HG03097 (cell line): Measurements from ENCODE around the gene MAT2A.
"Not testable (repeated sequence)": the region's sequence is repeated elsewhere in the genome, so short reads cannot be mapped to it uniquely, and the experiment has no call there.

Source experiments
- ATAC-seq: cut with Tn5 transposase; IDR thresholded peaks from one replicate; pipeline ENCODE4 v1.9.1; 2021; ENCODE audit not compliant: unreplicated experiment, low FRiP score

The MAT2A gene

GRCh38 chr2:85577386-85578242 is 38.6 kb downstream of the MAT2A start, which contains the start of gene VAMP8:
TSS of gene VAMP8 (plus strand) at chr2:85577586. CDS start at chr2:85577647, 61 bp downstream.
- no peak for ATAC-seq

- ATAC-seq = no peak
Observed at GRCh38 chr2:85578243-85579180, 39.5 kb downstream of the MAT2A start.

DNA sequence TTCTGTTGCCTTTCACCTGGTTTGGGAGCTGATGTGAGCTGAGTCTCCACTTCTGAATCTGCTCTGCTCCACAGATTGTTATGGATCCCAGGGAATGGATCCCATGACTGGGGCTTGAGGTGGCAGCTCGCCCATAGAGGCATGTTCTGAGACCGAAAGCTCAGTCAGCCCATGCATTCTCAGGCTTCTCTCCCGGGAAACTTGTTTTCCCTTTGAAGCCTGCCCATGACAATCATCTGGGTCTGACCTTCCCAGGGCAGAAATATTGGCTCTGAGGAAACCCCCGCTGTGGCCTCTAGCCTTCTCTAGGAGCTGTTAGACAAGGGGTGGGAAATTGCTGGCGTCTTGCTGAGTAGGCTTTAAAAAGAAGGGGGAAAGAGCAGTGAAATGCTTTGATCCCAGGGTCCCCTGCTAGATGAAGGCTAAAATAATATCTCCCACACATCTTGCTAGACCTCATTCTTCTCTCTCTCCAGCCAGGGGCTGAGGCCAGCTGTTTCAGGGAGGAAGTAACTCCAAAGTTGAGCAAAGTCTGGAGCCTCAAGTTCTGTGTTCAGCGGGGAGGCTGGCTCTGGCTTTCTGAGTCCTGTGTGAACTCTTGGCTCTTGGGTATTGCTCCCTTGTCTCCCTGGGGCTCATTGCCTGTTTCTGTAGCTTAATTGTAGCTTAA is 40.4 kb downstream of the MAT2A start:
- no peak for ATAC-seq

- no peak for ATAC-seq
Observed at GRCh38 chr2:85580206-85580605, 41.2 kb downstream of the MAT2A start.

DNA sequence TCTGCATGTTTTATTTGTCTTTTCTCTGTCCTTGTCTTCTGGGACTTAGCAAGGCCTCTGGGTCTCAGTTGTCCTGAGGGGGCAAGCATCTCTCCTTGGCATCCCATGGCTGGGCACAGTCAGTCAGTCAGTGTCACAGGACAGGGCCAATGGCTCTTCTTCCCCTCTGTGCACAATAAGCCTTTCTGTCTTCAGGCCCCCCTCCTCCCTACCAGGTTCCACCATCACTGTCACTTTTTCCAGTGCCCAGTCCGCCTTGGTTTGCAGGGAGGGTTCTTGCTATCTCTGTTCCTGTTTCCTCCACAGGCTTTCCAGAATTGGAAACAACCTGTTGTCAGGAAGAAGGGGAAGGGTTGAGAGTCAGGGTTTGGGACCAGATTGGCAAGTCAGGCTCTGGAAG is 43.5 kb downstream of the MAT2A start:
- no peak for ATAC-seq

GRCh38 chr2:85583667-85584353 is 44.8 kb downstream of the MAT2A start:
- ATAC-seq = no peak

- ATAC-seq = no peak
Observed at GRCh38 chr2:85584354-85584856, 45.4 kb downstream of the MAT2A start, which contains the start of gene VAMP5. TSS of gene VAMP5 (plus strand) at chr2:85584431. CDS start at chr2:85584491, 60 bp downstream.

GRCh38 chr2:85584857-85585780 is 46.2 kb downstream of the MAT2A start:
- ATAC-seq = no peak

- no peak for ATAC-seq
Observed at GRCh38 chr2:85585781-85586105, 46.8 kb downstream of the MAT2A start.

DNA sequence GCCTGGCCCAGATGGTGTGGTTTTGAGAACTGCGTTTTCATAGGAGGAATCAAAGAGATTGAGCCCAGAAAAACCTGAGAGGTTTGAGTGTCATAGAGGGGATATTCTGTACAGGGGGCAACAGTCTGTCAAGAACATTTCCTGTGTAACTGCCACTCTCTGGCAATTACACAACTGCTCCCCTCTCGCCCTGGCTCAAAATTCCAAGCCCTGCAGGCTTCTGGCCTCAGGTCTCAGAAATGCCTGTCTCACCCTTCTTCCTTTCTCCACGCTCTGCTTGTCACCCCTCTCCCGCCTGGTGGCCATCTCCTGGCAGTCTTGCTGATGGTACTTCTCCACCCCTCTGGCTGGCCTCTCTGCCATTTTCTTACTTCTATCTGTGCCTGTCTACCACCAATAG is 49.3 kb downstream of the MAT2A start:
- ATAC-seq = no peak

GRCh38 chr2:85588645-85589044 is 49.7 kb downstream of the MAT2A start:
- no peak for ATAC-seq

DNA sequence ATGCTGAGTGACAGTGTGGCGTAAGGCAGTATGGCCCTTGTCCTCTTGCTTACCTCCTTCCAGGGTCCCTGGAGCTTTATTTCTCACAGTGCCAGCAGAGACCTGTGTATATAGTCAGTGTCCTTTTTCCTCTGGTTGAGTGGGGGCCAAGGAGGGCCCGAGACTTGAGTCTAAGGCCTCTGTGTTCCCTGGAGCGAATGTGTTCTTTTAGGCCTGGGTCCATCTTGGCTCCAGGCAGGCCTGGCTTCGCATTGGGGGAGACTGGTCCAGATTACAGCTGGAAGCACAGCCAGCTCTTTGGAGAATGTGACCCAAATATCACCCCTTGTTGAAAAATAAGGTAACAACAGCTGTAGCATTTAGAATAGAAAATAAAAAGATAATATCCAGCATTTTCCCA is 50.2 kb downstream of the MAT2A start:
- no peak for ATAC-seq

GRCh38 chr2:85589982-85590791 is 51.2 kb downstream of the MAT2A start:
- no peak for ATAC-seq

DNA sequence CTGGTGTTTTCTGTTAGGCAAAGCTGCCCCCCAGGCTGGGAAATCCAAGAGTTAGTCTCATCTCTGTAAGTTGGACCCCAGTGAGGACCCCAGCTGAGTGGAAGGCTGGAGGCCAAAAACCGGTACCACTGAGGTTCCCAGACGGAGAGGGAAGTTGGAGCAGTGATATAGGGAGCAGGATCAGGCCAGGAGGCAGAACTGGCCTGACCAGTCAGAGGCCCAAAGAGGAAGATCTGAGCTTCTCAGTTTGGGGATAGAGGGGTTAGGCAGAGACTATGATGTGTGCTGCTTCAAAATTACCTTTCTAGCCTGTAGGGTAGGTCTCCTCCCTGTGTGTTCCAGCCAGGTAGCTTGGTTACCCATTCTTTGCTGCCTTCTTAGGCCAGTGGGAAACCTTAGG is 52.0 kb downstream of the MAT2A start:
- ATAC-seq = no peak

GRCh38 chr2:85591563-85591962 is 52.6 kb downstream of the MAT2A start:
- no peak for ATAC-seq

DNA sequence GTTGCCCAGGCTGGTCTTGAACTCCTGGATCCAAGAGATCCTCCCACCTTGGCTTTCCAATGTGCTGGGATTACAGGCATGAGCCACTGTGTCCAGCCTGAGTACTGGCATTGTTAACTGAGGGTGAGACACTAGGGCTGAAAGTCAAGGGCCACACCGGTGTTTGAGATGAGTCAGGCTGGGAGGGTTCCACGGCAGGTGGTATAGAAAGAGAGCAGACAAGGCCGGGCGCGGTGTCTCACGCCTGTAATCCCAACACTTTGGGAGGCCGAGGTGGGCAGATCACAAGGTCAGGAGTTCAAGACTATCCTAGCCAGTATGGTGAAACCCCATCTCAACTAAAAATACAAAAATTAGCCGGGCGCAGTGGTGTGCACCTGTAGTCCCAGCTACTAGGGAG is 53.3 kb downstream of the MAT2A start:
- ATAC-seq = not testable (repeated sequence)

GRCh38 chr2:85593023-85593422 is 54.1 kb downstream of the MAT2A start:
- no peak for ATAC-seq
